ENCODE results near the gene ITPK1.

The ITPK1 gene

GRCh38 chr14:92969430-92969829 is 146.3 kb downstream of the ITPK1 start:
- H3K27ac ChIP-seq (ENCODE audit: extremely low read depth, low read depth, low read length), result no peak overlapping the region
- H3K9me3 ChIP-seq (ENCODE audit: control insufficient read depth, insufficient read depth, low read depth, low read length), result no peaks in the 10 kb centered on the region
- H3K4me3 ChIP-seq (ENCODE audit: low read depth, low read length), result no peak overlapping the region
- ChIA-PET POLR2A (no interaction called here), CTCF (interaction anchor here (1.6 to 2.9 kb wide), 2 partner anchors 143 to 169 kb away, joined by 3 to 7 read pairs; no protein-coding TSS in a partner anchor)
- H3K4me1 ChIP-seq (ENCODE audit: control insufficient read depth, insufficient read depth, low read length), result no peaks in the 10 kb centered on the region
- TF ChIP-seq ZBTB44 (tag by site-specific recombination; IDR thresholded peaks at IDR 0.05) (no peak), REPIN1 (tag by site-specific recombination; IDR thresholded peaks at IDR 0.05; ENCODE audit: low read depth) (no peak), ZNF221 (tag by site-specific recombination; IDR thresholded peaks at IDR 0.05; ENCODE audit: borderline replicate concordance) (no peak), ZBTB1 (tag by site-specific recombination; IDR thresholded peaks at IDR 0.05) (no peak), ZEB2 (tag by site-specific recombination; IDR thresholded peaks at IDR 0.05) (no peak), ZNF521 (tag by site-specific recombination; IDR thresholded peaks at IDR 0.05) (no peak), MZF1 (tag by site-specific recombination; IDR thresholded peaks at IDR 0.05; ENCODE audit: borderline replicate concordance) (no peak), IKZF3 (tag by site-specific recombination; IDR thresholded peaks at IDR 0.05) (no peak), ZNF324 (tag by site-specific recombination; IDR thresholded peaks at IDR 0.05) (no peak), ZNF121 (tag by site-specific recombination; IDR thresholded peaks at IDR 0.05) (no peak), HOXA7 (CRISPR knock-in tag; IDR thresholded peaks at IDR 0.05; ENCODE audit: borderline replicate concordance) (no peak), ZBTB26 (tag by site-specific recombination; optimal IDR thresholded peaks at IDR 0.05) (no peak), HIC1 (tag by site-specific recombination; IDR thresholded peaks at IDR 0.05) (no peak), ZNF398 (tag by site-specific recombination; IDR thresholded peaks at IDR 0.05) (no peak), ZNF624 (tag by site-specific recombination; IDR thresholded peaks at IDR 0.05) (no peak), PRDM2 (tag by site-specific recombination; IDR thresholded peaks at IDR 0.05; ENCODE audit: borderline replicate concordance) (no peak), CTCF (tag by site-specific recombination; IDR thresholded peaks at IDR 0.05) (no peak), SP3 (tag by site-specific recombination; IDR thresholded peaks at IDR 0.05) (no peak), SALL2 (tag by site-specific recombination; IDR thresholded peaks at IDR 0.05; ENCODE audit: borderline replicate concordance) (no peak)
- H3K36me3 ChIP-seq (ENCODE audit: control insufficient read depth in 2 of 2, insufficient read depth in 1 of 2, low read length in 2 of 2), result no peaks in the 10 kb centered on the region
